ENCODE results near the gene MYZAP.

- TF ChIP-seq CTCF (IDR thresholded peaks at IDR 0.05): no peak
- no peak for TF ChIP-seq POLR2A (IDR thresholded peaks at IDR 0.05)
These were observed 136.7 kb downstream of the MYZAP start for GRCh38 chr15:57728436-57728835.
